Mesenchymal stem cell (in vitro differentiated cells and primary cell): ENCODE results near the gene MPRIP.

ENCODE experiments used
- DNase-seq: peaks from one replicate; pipeline ENCODE4 v3.0.0-alpha.2; 2013
- H2AFZ ChIP-seq: one replicate; pipeline ENCODE4 v1.6.1; 2013; ENCODE audit warnings: low read depth, mild to moderate bottlenecking, control low read depth, inconsistent platforms, low read length, moderate library complexity
- H2AK5ac ChIP-seq: 2 replicates; pipeline ENCODE4 v1.6.1; 2013; ENCODE audit warnings: low read length, moderate library complexity, mild to moderate bottlenecking, inconsistent platforms; ENCODE audit not compliant: severe bottlenecking
- H2BK120ac ChIP-seq: one replicate; pipeline ENCODE4 v1.6.1; 2013; ENCODE audit warnings: low read depth, mild to moderate bottlenecking, inconsistent platforms, low read length, moderate library complexity
- H2BK12ac ChIP-seq, 2 experiments: one replicate each; pipeline ENCODE4 v1.6.1; 2013; ENCODE audit warnings: inconsistent platforms in 2 of 2, low read length in 2 of 2, mild to moderate bottlenecking in 2 of 2, moderate library complexity in 2 of 2, control low read depth in 1 of 2
- H2BK15ac ChIP-seq: one replicate; pipeline ENCODE4 v1.6.1; 2013; ENCODE audit warnings: mild to moderate bottlenecking, low read depth, inconsistent platforms; ENCODE audit not compliant: poor library complexity, severe bottlenecking
- H2BK5ac ChIP-seq: 2 replicates; pipeline ENCODE4 v1.6.1; 2013; ENCODE audit warnings: low read depth, mild to moderate bottlenecking, low read length, control low read depth, inconsistent platforms; ENCODE audit not compliant: poor library complexity, severe bottlenecking
- H3K14ac ChIP-seq, 2 experiments: one replicate each; pipeline ENCODE4 v1.6.1; 2013; ENCODE audit warnings: inconsistent platforms in 2 of 2, low read length in 2 of 2, control low read depth in 1 of 2, mild to moderate bottlenecking in 1 of 2, moderate library complexity in 1 of 2
- H3K18ac ChIP-seq, 2 experiments: one replicate each; pipeline ENCODE4 v1.6.1; 2013; ENCODE audit warnings: inconsistent platforms in 2 of 2, low read length in 2 of 2, control low read depth in 1 of 2, low read depth in 1 of 2, mild to moderate bottlenecking in 1 of 2
- H3K23ac ChIP-seq, 2 experiments: one replicate each; pipeline ENCODE4 v1.6.1; 2013; ENCODE audit warnings: inconsistent platforms in 2 of 2, low read length in 2 of 2, mild to moderate bottlenecking in 2 of 2, moderate library complexity in 2 of 2, control low read depth in 1 of 2
- H3K27ac ChIP-seq: 2 replicates; pipeline ENCODE4 v1.5.1; 2013; ENCODE audit warnings: mild to moderate bottlenecking, moderate library complexity, low read length, control low read depth, inconsistent platforms; ENCODE audit not compliant: poor library complexity, severe bottlenecking
- H3K27me3 ChIP-seq, 2 experiments: 2 replicates each; pipeline versions ENCODE4 v1.6.1 to v1.7.0; 2013; ENCODE audit warnings: low read length in 2 of 2, mild to moderate bottlenecking in 2 of 2, moderate library complexity in 2 of 2, control low read depth in 1 of 2, inconsistent platforms in 1 of 2; ENCODE audit not compliant: control insufficient read depth in 1 of 2, insufficient read depth in 1 of 2
- H3K36me3 ChIP-seq, 2 experiments: 2 replicates each; pipeline versions ENCODE4 v1.6.1 to v1.7.0; 2013; ENCODE audit warnings: low read length in 2 of 2, control low read depth in 1 of 2, inconsistent platforms in 1 of 2, low read depth in 1 of 2, mild to moderate bottlenecking in 1 of 2; ENCODE audit not compliant: insufficient read depth in 2 of 2, control insufficient read depth in 1 of 2
- H3K4ac ChIP-seq, 2 experiments: one replicate each; pipeline ENCODE4 v1.6.1; 2013; ENCODE audit warnings: inconsistent platforms in 2 of 2, low read length in 2 of 2, mild to moderate bottlenecking in 2 of 2, moderate library complexity in 2 of 2, control low read depth in 1 of 2, low read depth in 1 of 2
- H3K4me1 ChIP-seq: 2 replicates; pipeline ENCODE4 v1.6.1; 2013; ENCODE audit warnings: low read depth, low read length, control low read depth; ENCODE audit not compliant: control insufficient read depth, insufficient read depth
- H3K4me2 ChIP-seq: 2 replicates; pipeline ENCODE4 v1.6.1; 2013; ENCODE audit warnings: low read length, mild to moderate bottlenecking, inconsistent platforms; ENCODE audit not compliant: poor library complexity, severe bottlenecking
- H3K4me3 ChIP-seq, 2 experiments: 2 replicates each; pipeline versions ENCODE4 v1.5.1 to v1.7.0; 2013; ENCODE audit warnings: low read length in 2 of 2, mild to moderate bottlenecking in 2 of 2, control low read depth in 1 of 2, low read depth in 1 of 2; ENCODE audit not compliant: insufficient read depth in 1 of 2
- H3K79me1 ChIP-seq: replicated peaks from 2 replicates; pipeline ENCODE4 v1.6.1; 2013; ENCODE audit warnings: mild to moderate bottlenecking, control low read depth, low read length, inconsistent platforms; ENCODE audit not compliant: poor library complexity, severe bottlenecking
- H3K9ac ChIP-seq: 2 replicates; pipeline ENCODE4 v1.7.0; 2013; ENCODE audit warnings: mild to moderate bottlenecking, low read length, moderate library complexity
- H3K9me3 ChIP-seq: 2 replicates; pipeline ENCODE4 v1.7.0; 2013; ENCODE audit warnings: mild to moderate bottlenecking, low read length; ENCODE audit not compliant: control insufficient read depth
- H4K8ac ChIP-seq: one replicate; pipeline ENCODE4 v1.6.1; 2013; ENCODE audit warnings: inconsistent platforms, mild to moderate bottlenecking, low read length, moderate library complexity
- H4K91ac ChIP-seq: one replicate; pipeline ENCODE4 v1.6.1; 2013; ENCODE audit warnings: mild to moderate bottlenecking, low read length, inconsistent platforms
- WGBS: methylation state at CpG from one replicate; pipeline ENCODE4 v1.1.7; 2013; ENCODE audit warnings: mixed read lengths; 5-methylcytosine and 5-hydroxymethylcytosine counted together

MPRIP gene

GRCh38 chr17:17104036-17104435 lies 61.8 kb downstream of the MPRIP start:
- no peak overlapping the region for H3K23ac ChIP-seq
- WGBS = 97% methylated on average over 6 of the region's 6 CpGs
- no peak overlapping the region for H3K4ac ChIP-seq
- peaks cover 54% of the 10 kb centered on the region for H3K79me1 ChIP-seq
- H3K9ac ChIP-seq = no peak overlapping the region
- no peaks in the 10 kb centered on the region for H3K27me3 ChIP-seq
- H2BK12ac ChIP-seq = no peak overlapping the region
- H3K27ac ChIP-seq = no peak overlapping the region
- H3K4me2 ChIP-seq = no peak overlapping the region
- no peak overlapping the region for H4K91ac ChIP-seq
- H2BK5ac ChIP-seq = no peak overlapping the region
- no peak overlapping the region for H3K18ac ChIP-seq
- H2AFZ ChIP-seq = no peak overlapping the region
- peaks cover 33 to 37% of the 10 kb centered on the region in 2 experiments for H3K36me3 ChIP-seq
- DNase-seq = no peak
- H2BK120ac ChIP-seq = no peak overlapping the region
- H3K9me3 ChIP-seq = no peaks in the 10 kb centered on the region
- H3K4me3 ChIP-seq = no peak overlapping the region
- peaks cover 9% of the 10 kb centered on the region for H3K4me1 ChIP-seq
- no peak overlapping the region for H2AK5ac ChIP-seq
- no peak overlapping the region for H3K14ac ChIP-seq
- no peak overlapping the region for H2BK15ac ChIP-seq
- no peak overlapping the region for H4K8ac ChIP-seq

- no peak for DNase-seq
- Histone ChIP-seq H3K79me1 (peaks cover 52% of the 10 kb centered on the region), H3K18ac (no peak overlapping the region), H3K4me2 (no peak overlapping the region), H2BK120ac (no peak overlapping the region), H3K27ac (no peak overlapping the region), H3K9ac (no peak overlapping the region), H3K4me3 (no peak overlapping the region), H3K23ac (no peak overlapping the region), H2AK5ac (no peak overlapping the region), H2BK12ac (no peak overlapping the region), H3K4ac (no peak overlapping the region), H2BK5ac (no peak overlapping the region), H2BK15ac (no peak overlapping the region), H4K8ac (no peak overlapping the region), H2AFZ (no peak overlapping the region), H4K91ac (no peak overlapping the region), H3K4me1 (peaks cover 9% of the 10 kb centered on the region), H3K9me3 (no peaks in the 10 kb centered on the region), H3K27me3 (no peaks in the 10 kb centered on the region), H3K14ac (no peak overlapping the region), H3K36me3 (peaks cover 33 to 37% of the 10 kb centered on the region in 2 experiments)
- WGBS = 95% methylated on average over 11 of the region's 11 CpGs
Observed at GRCh38 chr17:17104494-17104893, 62.2 kb downstream of the MPRIP start.

GRCh38 chr17:17105976-17106375 lies 63.7 kb downstream of the MPRIP start:
- Histone ChIP-seq H2AFZ (no peak overlapping the region), H4K8ac (no peak overlapping the region), H3K27me3 (no peaks in the 10 kb centered on the region), H3K27ac (no peak overlapping the region), H3K18ac (no peak overlapping the region), H3K79me1 (peaks cover 55% of the 10 kb centered on the region), H3K4ac (no peak overlapping the region), H3K4me1 (peaks cover 9% of the 10 kb centered on the region), H2AK5ac (no peak overlapping the region), H3K36me3 (peaks cover 25 to 32% of the 10 kb centered on the region in 2 experiments), H2BK12ac (no peak overlapping the region), H3K9me3 (no peaks in the 10 kb centered on the region), H3K23ac (no peak overlapping the region), H2BK120ac (no peak overlapping the region), H4K91ac (no peak overlapping the region), H3K14ac (no peak overlapping the region), H3K9ac (no peak overlapping the region), H3K4me3 (no peak overlapping the region), H2BK15ac (no peak overlapping the region), H2BK5ac (no peak overlapping the region), H3K4me2 (no peak overlapping the region)
- 97% methylated on average over 7 of the region's 7 CpGs for whole genome bisulfite sequencing
- no peak for DNase-seq

- WGBS = 81% methylated on average over 3 of the region's 3 CpGs
Observed at GRCh38 chr17:17106756-17107155, 64.5 kb downstream of the MPRIP start.

More at GRCh38 chr17:17106756-17107155, 64.5 kb downstream of the MPRIP start:
- Histone ChIP-seq H3K9me3 (no peaks in the 10 kb centered on the region), H2BK5ac (no peak overlapping the region), H3K9ac (no peak overlapping the region), H2BK120ac (no peak overlapping the region), H4K91ac (no peak overlapping the region), H3K4me2 (no peak overlapping the region), H2BK15ac (no peak overlapping the region), H3K18ac (no peak overlapping the region), H2AK5ac (no peak overlapping the region), H4K8ac (no peak overlapping the region), H3K4ac (no peak overlapping the region), H3K4me3 (no peak overlapping the region), H3K27ac (no peak overlapping the region), H2BK12ac (no peak overlapping the region), H3K23ac (no peak overlapping the region), H3K14ac (no peak overlapping the region), H3K36me3 (peaks cover 25 to 33% of the 10 kb centered on the region in 2 experiments), H3K4me1 (peaks cover 16% of the 10 kb centered on the region), H3K79me1 (peaks cover 60% of the 10 kb centered on the region), H3K27me3 (no peaks in the 10 kb centered on the region), H2AFZ (no peak overlapping the region)
- no peak for DNase-seq
